ENCODE data around the gene TTLL10.

TTLL10 gene

DNA sequence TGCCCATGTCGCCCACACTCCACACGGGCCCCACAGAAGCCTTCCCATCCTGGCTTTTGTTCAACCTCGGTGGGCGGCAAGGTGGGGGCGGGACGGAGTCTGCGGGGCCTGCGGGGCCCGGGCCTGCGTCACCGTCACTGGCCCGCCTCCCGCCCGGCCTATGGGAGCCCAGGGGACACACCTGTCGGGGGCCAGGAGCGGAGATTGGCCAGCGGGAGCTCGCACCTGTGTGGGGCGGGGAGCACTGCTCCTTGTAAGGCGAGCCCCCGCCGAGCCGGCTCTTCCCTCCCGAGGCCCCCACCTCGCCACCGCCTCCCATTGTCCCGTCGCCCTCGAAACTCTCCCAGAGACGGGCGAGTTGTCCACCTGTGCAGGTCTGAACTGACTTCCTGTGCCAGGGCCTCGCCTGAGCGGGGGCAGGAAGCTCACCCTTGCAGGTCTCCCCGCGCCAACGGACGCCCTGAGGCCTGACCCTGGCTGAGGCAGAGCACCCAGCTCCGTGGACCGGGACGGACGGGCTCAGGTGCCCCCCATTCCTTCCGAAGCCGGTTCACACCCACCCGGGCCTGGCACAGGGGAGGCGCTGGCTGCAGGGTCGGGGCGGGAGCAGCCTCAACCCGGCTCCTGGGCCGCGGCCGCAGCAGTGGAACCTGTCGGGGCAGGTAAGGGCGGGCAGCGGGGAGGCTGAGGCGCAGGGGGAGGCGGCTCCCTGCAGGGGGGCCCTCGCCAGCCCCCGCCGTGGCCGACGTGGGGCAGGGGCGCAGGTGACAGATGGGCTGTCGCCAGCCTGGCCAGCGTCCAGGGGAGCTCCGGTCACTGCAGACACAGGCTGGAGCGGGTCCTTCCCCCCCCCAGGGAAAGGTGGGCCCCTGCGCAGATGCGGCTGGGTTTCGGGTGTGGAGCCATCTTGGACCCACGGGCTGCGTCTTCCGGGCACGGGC, 10.8 kb upstream of the TTLL10 start:
- DNase-seq (ENCODE audit: insufficient read length, low spot score), result no peak
- FAIRE-seq, result no peak
- TF ChIP-seq SPI1 (IDR thresholded peaks at IDR 0.05; ENCODE audit: low read depth, low read length), result no peak
- no peak for TF ChIP-seq TAF1 (IDR thresholded peaks at IDR 0.05; ENCODE audit: low read depth, low read length)
- no peak for TF ChIP-seq PAX5 (IDR thresholded peaks at IDR 0.05; ENCODE audit: insufficient read depth, low read length, severe bottlenecking)
- TF ChIP-seq POLR2AphosphoS5 (IDR thresholded peaks at IDR 0.05; ENCODE audit: low read depth, low read length), result no peak
- TF ChIP-seq POU2F2 (IDR thresholded peaks at IDR 0.05; ENCODE audit: low read depth, low read length), result no peak
- TF ChIP-seq POLR2A (IDR thresholded peaks at IDR 0.05; ENCODE audit: low read depth, low read length), result no peak

DNA sequence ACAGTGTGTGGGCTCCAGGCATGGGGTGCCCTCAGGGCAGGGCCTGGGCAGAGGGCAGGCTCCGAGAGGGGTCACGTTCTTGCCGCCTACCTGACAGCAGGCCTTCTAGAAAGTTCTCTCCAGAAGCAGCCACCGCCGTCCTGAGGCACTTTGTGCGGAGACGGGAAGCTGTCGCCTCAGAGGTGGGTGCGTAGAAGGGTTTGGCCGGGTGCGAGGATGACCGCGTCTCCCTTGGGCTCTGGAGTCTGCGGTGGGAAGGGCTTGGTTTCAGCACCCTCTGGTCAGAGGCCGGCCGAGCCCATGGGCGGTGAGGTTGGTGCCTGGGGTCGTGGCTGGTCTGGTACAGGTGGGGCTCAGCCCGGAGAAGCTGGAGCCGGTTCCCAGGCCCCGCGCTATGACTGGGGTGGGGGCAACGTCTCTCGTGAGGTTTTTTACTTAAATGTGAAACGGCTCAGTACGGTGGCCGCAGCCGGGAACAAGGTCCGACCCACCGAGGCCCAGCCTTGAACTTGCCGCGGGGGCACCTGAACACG, 10.1 kb upstream of the TTLL10 start:
- DNase-seq (ENCODE audit: insufficient read length, low spot score) (no peak), FAIRE-seq (no peak)
- TF ChIP-seq POU2F2 (IDR thresholded peaks at IDR 0.05; ENCODE audit: low read depth, low read length), result no peak
- TF ChIP-seq TAF1 (IDR thresholded peaks at IDR 0.05; ENCODE audit: low read depth, low read length), result no peak

DNA sequence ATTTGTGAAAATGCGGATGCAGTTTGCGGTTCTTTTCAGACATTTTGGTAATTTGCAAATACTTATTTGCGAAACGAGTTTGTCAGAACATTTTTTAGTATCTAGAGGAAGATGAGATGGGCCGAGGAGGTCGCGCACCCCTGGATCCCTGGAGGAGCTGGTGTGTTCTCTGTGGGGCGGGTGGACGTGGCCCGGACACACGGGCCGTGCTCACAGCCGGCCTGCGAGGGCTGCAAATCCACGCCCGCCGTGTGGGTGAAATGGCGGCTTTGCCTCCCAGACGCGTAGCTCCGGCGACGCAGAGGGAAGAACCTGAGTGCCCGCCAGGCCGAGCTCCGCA, 9.3 kb upstream of the TTLL10 start:
- FAIRE-seq (no peak), DNase-seq (ENCODE audit: insufficient read length, low spot score) (no peak)
- no peak for TF ChIP-seq PAX5 (IDR thresholded peaks at IDR 0.05; ENCODE audit: insufficient read depth, low read length, severe bottlenecking)
- TF ChIP-seq POLR2AphosphoS5 (IDR thresholded peaks at IDR 0.05; ENCODE audit: low read depth, low read length), result no peak
- TF ChIP-seq TAF1 (IDR thresholded peaks at IDR 0.05; ENCODE audit: low read depth, low read length), result no peak
- no peak for TF ChIP-seq POU2F2 (IDR thresholded peaks at IDR 0.05; ENCODE audit: low read depth, low read length)
- TF ChIP-seq SPI1 (IDR thresholded peaks at IDR 0.05; ENCODE audit: low read depth, low read length), result no peak
- TF ChIP-seq POLR2A (IDR thresholded peaks at IDR 0.05; ENCODE audit: low read depth, low read length), result no peak

DNA sequence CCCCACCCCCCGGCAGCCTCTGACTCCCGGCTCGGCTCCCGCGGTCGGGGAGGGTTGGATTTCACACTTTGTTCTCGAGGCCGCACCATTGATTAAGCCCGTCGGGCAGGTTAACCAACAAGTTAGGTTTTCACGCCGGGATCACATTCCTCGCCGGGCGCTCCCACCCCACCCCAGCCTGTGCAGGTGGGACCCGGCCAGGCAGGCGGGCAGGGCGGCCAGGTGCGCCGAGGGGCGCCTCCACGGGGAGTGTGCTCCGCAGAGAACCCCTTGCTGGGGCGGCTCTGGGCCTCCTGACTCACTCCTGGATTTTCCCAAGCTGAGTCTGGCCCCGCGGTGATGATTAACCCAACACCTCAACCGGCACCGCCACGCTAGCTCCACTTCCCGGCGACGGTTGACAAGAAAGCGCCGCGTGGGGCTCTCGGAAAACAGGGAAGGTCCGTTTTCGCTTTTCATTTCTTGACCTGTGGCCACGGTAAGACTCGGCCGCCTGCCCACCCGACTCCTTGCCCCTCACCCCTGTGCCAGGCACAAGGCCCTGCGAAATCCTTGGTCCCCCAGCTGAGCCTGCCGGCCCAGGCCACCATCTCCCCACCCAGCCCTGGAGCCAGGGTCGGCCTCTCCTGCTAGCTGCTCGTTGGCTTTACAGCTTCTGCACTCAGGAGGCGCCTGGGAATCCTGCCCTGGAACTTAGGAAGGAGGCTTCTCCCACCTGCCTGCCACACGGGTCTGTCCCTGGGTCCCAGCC, 8.8 kb upstream of the TTLL10 start:
- no peak for DNase-seq (ENCODE audit: insufficient read length, low spot score)
- no peak for FAIRE-seq
- no peak for TF ChIP-seq PAX5 (IDR thresholded peaks at IDR 0.05; ENCODE audit: insufficient read depth, low read length, severe bottlenecking)
- no peak for TF ChIP-seq TAF1 (IDR thresholded peaks at IDR 0.05; ENCODE audit: low read depth, low read length)
- TF ChIP-seq POU2F2 (IDR thresholded peaks at IDR 0.05; ENCODE audit: low read depth, low read length), result no peak
- TF ChIP-seq SPI1 (IDR thresholded peaks at IDR 0.05; ENCODE audit: low read depth, low read length), result no peak
- TF ChIP-seq POLR2AphosphoS5 (IDR thresholded peaks at IDR 0.05; ENCODE audit: low read depth, low read length), result no peak
- TF ChIP-seq POLR2A (IDR thresholded peaks at IDR 0.05; ENCODE audit: low read depth, low read length), result no peak

DNA sequence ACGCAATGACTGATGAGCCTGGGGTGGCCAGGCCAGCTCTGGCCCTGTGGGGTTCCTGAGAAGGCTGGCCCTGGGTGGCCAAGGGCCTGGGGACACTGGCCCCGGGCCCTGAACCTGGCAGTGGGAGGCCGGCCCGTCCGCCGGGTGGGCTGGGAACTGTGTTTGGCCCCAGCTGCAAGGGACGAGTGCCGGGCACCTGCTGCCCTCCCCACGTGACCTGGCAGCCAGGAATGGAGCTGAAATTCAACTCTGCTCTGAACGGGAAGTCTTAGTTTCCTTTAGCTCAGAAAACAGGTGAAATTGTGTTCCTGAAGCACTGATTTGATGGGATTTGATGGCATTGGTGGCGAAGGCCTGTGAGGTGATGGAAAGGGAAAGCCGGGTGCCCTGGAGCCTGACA, 8.2 kb upstream of the TTLL10 start:
- TF ChIP-seq POU2F2 (IDR thresholded peaks at IDR 0.05; ENCODE audit: low read depth, low read length), result no peak
- no peak for TF ChIP-seq PAX5 (IDR thresholded peaks at IDR 0.05; ENCODE audit: insufficient read depth, low read length, severe bottlenecking)
- no peak for TF ChIP-seq SPI1 (IDR thresholded peaks at IDR 0.05; ENCODE audit: low read depth, low read length)
- TF ChIP-seq POLR2A (IDR thresholded peaks at IDR 0.05; ENCODE audit: low read depth, low read length), result no peak
- no peak for TF ChIP-seq POLR2AphosphoS5 (IDR thresholded peaks at IDR 0.05; ENCODE audit: low read depth, low read length)
- no peak for TF ChIP-seq TAF1 (IDR thresholded peaks at IDR 0.05; ENCODE audit: low read depth, low read length)
- DNase-seq (ENCODE audit: insufficient read length, low spot score) (no peak), FAIRE-seq (no peak)

DNA sequence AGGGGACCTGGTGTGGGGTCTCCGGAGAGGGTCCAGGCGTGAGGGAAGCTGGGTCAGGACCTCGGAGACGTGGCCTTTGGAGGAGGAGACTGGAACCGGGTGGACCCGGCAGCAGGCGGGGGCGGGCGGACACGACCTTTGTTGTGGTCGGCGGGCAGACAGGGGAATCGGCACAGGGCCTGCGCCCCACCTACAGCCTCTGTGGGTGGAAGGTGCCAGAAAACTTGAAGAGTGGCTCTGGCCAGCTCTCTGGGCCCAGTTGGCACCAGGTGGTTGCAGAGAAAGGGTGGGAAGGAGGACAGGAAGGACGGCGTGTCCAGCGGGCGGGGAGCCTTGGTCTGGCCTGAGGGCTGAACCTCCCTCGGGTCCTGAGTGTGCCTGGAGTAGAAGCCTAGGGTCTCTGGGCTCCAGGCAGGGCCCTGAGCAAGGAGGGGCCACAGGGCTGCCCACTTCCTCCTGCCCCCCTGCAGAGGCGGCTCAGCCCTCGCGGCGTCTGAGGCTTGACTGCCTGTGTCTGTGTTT, 7.7 kb upstream of the TTLL10 start:
- TF ChIP-seq POLR2A (IDR thresholded peaks at IDR 0.05; ENCODE audit: low read depth, low read length) (no peak), PAX5 (IDR thresholded peaks at IDR 0.05; ENCODE audit: insufficient read depth, low read length, severe bottlenecking) (no peak), POLR2AphosphoS5 (IDR thresholded peaks at IDR 0.05; ENCODE audit: low read depth, low read length) (no peak), SPI1 (IDR thresholded peaks at IDR 0.05; ENCODE audit: low read depth, low read length) (no peak), POU2F2 (IDR thresholded peaks at IDR 0.05; ENCODE audit: low read depth, low read length) (no peak), TAF1 (IDR thresholded peaks at IDR 0.05; ENCODE audit: low read depth, low read length) (no peak)
- FAIRE-seq, result no peak
- DNase-seq (ENCODE audit: insufficient read length, low spot score), result no peak

DNA sequence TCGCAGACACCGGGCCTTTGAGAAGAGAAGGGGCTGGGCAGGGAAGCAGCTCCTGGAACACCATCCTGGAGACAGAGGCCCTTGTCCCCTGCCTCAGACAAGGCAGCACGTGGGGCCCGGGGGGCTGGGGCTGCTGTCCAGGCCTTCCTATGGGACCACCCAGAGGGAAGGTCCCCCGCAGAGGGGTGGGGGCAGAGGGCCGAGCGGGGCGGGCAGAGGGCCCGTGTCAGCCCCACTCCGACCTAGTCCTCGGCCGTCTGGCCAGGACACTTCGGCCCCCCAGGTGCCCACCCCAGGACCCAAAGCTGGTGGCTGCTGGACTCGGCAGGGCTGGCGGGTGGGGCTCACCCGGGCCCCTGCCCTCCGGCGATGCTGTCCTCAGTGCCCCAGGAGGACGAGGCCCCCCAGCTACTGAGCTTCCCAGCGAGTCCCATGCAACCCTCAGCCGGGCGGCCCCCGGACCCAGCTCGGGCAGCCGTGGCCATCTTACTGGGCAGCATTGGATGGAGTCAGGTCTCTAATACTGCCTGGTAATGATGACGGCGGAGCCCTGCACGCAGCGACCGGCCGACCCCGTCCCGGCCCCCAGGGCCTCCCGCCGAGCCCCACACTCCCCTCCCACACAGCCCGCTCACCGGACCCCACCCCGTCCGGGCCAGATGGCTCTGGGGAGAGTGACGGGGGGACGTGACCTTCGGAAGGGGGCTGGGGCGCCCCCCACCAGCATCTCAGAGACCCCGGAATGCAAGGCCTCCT, 6.9 kb upstream of the TTLL10 start:
- TF ChIP-seq POU2F2 (IDR thresholded peaks at IDR 0.05; ENCODE audit: low read depth, low read length), result no peak
- no peak for FAIRE-seq
- no peak for DNase-seq (ENCODE audit: insufficient read length, low spot score)

DNA sequence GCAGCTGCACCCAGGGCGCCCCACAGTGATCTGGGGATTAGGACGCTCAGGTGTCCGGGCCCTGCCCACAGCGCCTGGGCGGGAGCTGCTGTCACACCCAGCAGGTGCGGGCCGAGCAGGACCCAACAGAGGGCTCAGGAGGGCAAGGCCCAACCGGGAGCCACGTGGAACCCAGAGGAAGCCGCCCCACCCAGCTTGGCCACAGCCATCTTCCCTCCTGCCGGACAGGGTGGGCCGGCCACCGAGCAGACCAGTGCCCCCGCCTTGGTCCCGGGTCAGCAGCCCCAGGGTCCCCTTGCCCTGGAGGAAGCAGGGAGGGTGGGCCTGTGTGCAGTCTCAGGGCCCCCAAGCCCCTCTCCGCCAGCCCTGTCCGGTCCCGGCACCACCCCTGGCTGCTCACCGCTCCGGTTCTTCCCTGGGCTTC, 6.3 kb upstream of the TTLL10 start:
- TF ChIP-seq TAF1 (IDR thresholded peaks at IDR 0.05; ENCODE audit: low read depth, low read length) (no peak), PAX5 (IDR thresholded peaks at IDR 0.05; ENCODE audit: insufficient read depth, low read length, severe bottlenecking) (no peak), POLR2A (IDR thresholded peaks at IDR 0.05; ENCODE audit: low read depth, low read length) (no peak), SPI1 (IDR thresholded peaks at IDR 0.05; ENCODE audit: low read depth, low read length) (no peak)
- DNase-seq (ENCODE audit: insufficient read length, low spot score), result no peak
- no peak for FAIRE-seq

DNA sequence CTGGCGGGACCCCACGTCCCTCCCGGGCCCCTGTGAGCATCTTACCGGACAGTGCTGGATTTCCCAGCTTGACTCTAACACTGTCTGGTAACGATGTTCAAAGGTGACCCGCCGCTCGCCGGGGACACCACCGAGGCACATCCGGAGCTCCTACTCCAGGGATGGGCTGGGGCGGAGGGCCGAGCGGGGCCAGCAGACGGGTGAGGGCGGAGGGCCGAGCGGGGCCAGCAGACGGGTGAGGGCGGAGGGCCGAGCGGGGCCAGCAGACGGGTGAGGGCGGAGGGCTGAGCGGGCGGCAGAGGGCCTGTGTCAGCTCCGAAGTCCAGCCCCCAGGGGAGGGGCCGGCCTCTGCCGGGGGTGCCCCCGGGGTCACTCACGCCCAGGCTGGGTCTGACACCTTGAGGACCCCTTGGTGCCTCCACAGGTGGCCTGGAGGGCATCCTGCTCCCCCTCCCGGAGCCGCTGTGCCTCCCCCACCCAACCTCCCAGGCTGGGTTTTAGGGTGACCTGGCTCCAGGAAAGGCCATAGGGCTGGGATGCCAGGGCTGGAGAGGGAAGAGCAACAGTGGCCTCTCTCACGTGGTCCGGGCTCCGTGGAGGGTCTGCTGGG, 5.7 kb upstream of the TTLL10 start:
- TF ChIP-seq PAX5 (IDR thresholded peaks at IDR 0.05; ENCODE audit: insufficient read depth, low read length, severe bottlenecking) (no peak), SPI1 (IDR thresholded peaks at IDR 0.05; ENCODE audit: low read depth, low read length) (no peak), POU2F2 (IDR thresholded peaks at IDR 0.05; ENCODE audit: low read depth, low read length) (no peak), POLR2A (IDR thresholded peaks at IDR 0.05; ENCODE audit: low read depth, low read length) (no peak), POLR2AphosphoS5 (IDR thresholded peaks at IDR 0.05; ENCODE audit: low read depth, low read length) (no peak), TAF1 (IDR thresholded peaks at IDR 0.05; ENCODE audit: low read depth, low read length) (no peak)
- DNase-seq (ENCODE audit: insufficient read length, low spot score) (no peak), FAIRE-seq (no peak)
